Activated naive CD8-positive, alpha-beta T cell treated with anti-CD3 and anti-CD28 coated beads, Interleukin-2, amount 50 U/mL, for 24 hours (primary cell): ENCODE results near the gene CFAP119.

Experiments used
- ATAC-seq: fragments of 150-1000 bp; cut with Tn5 transposase; one replicate; pipeline ENCODE4 v1.10.0; 2021
- DNase-seq: peaks from one replicate; pipeline ENCODE4 v3.0.0; 2021
- H3K27ac Mint-ChIP-seq: one replicate; pipeline ENCODE4 v1.8.0; 2021; ENCODE audit warnings: mild to moderate bottlenecking, mixed read lengths
- H3K27me3 Mint-ChIP-seq: one replicate; pipeline ENCODE4 v1.8.0; 2021; ENCODE audit warnings: mixed read lengths
- H3K36me3 Mint-ChIP-seq: one replicate; pipeline ENCODE4 v1.8.0; 2021; ENCODE audit warnings: low read depth, mixed read lengths
- H3K4me1 Mint-ChIP-seq: one replicate; pipeline ENCODE4 v1.8.0; 2021; ENCODE audit warnings: mixed read lengths
- H3K4me3 Mint-ChIP-seq: one replicate; pipeline ENCODE4 v1.8.0; 2021; ENCODE audit warnings: mild to moderate bottlenecking, moderate library complexity, mixed read lengths
- H3K9me3 Mint-ChIP-seq: one replicate; pipeline ENCODE4 v1.8.0; 2021; ENCODE audit warnings: mixed read lengths

CFAP119 gene

GRCh38 chr16:30786115-30786935 lies 24.5 kb upstream of the CFAP119 start:
- H3K4me3 Mint-ChIP-seq, result peak overlapping the region; percentile 73
- peak; percentile 63 for ATAC-seq
- H3K9me3 Mint-ChIP-seq, result no peaks in the 10 kb centered on the region
- DNase-seq, result peak; percentile 27
- peaks cover 4% of the 10 kb centered on the region for H3K27me3 Mint-ChIP-seq
- H3K4me1 Mint-ChIP-seq, result peaks cover 7% of the 10 kb centered on the region
- peak overlapping the region; percentile 19 for H3K27ac Mint-ChIP-seq
- no peaks in the 10 kb centered on the region for H3K36me3 Mint-ChIP-seq

GRCh38 chr16:30785126-30786106 lies 23.6 kb upstream of the CFAP119 start:
- Mint-ChIP-seq H3K36me3 (no peaks in the 10 kb centered on the region), H3K9me3 (no peaks in the 10 kb centered on the region), H3K4me1 (peaks cover 7% of the 10 kb centered on the region), H3K27ac (no peak overlapping the region), H3K4me3 (peak overlapping the region; percentile 73), H3K27me3 (peaks cover 4% of the 10 kb centered on the region)
- DNase-seq, result no peak
- ATAC-seq, result no peak

- DNase-seq (no peak), ATAC-seq (no peak)
- Mint-ChIP-seq H3K4me3 (no peak overlapping the region), H3K27ac (no peak overlapping the region), H3K27me3 (peaks cover 4% of the 10 kb centered on the region), H3K4me1 (peaks cover 7% of the 10 kb centered on the region), H3K9me3 (no peaks in the 10 kb centered on the region), H3K36me3 (no peaks in the 10 kb centered on the region)
Measured at GRCh38 chr16:30784215-30784614, 22.4 kb upstream of the CFAP119 start.

GRCh38 chr16:30783280-30784109 lies 21.6 kb upstream of the CFAP119 start:
- DNase-seq (no peak), ATAC-seq (no peak)
- no peak overlapping the region for H3K27ac Mint-ChIP-seq
- H3K4me3 Mint-ChIP-seq, result no peak overlapping the region
- H3K27me3 Mint-ChIP-seq, result peaks cover 4% of the 10 kb centered on the region
- no peaks in the 10 kb centered on the region for H3K9me3 Mint-ChIP-seq
- H3K36me3 Mint-ChIP-seq, result no peaks in the 10 kb centered on the region
- peaks cover 7% of the 10 kb centered on the region for H3K4me1 Mint-ChIP-seq

GRCh38 chr16:30782486-30783279 lies 20.8 kb upstream of the CFAP119 start:
- H3K27ac Mint-ChIP-seq, result no peak overlapping the region
- H3K4me3 Mint-ChIP-seq, result no peak overlapping the region
- DNase-seq, result no peak
- ATAC-seq, result no peak
- no peaks in the 10 kb centered on the region for H3K27me3 Mint-ChIP-seq
- no peaks in the 10 kb centered on the region for H3K36me3 Mint-ChIP-seq
- H3K9me3 Mint-ChIP-seq, result no peaks in the 10 kb centered on the region
- peaks cover 7% of the 10 kb centered on the region for H3K4me1 Mint-ChIP-seq

GRCh38 chr16:30780549-30780948 lies 18.7 kb upstream of the CFAP119 start:
- Mint-ChIP-seq H3K9me3 (no peaks in the 10 kb centered on the region), H3K4me3 (no peak overlapping the region), H3K36me3 (peaks cover 7% of the 10 kb centered on the region), H3K27me3 (no peaks in the 10 kb centered on the region), H3K4me1 (peaks cover 14% of the 10 kb centered on the region), H3K27ac (no peak overlapping the region)
- ATAC-seq (no peak), DNase-seq (no peak)

- DNase-seq, result no peak
- Mint-ChIP-seq H3K9me3 (no peaks in the 10 kb centered on the region), H3K27ac (no peak overlapping the region), H3K4me1 (peaks cover 14% of the 10 kb centered on the region), H3K27me3 (no peaks in the 10 kb centered on the region), H3K36me3 (peaks cover 7% of the 10 kb centered on the region), H3K4me3 (no peak overlapping the region)
- ATAC-seq, result no peak
Measured at GRCh38 chr16:30780021-30780420, 18.2 kb upstream of the CFAP119 start.

GRCh38 chr16:30779596-30779995 lies 17.7 kb upstream of the CFAP119 start:
- Mint-ChIP-seq H3K4me3 (no peak overlapping the region), H3K4me1 (peaks cover 17% of the 10 kb centered on the region), H3K36me3 (peaks cover 9% of the 10 kb centered on the region), H3K27ac (no peak overlapping the region), H3K27me3 (no peaks in the 10 kb centered on the region), H3K9me3 (no peaks in the 10 kb centered on the region)
- ATAC-seq, result no peak
- DNase-seq, result no peak

GRCh38 chr16:30778549-30779244 lies 16.8 kb upstream of the CFAP119 start:
- no peaks in the 10 kb centered on the region for H3K9me3 Mint-ChIP-seq
- H3K27me3 Mint-ChIP-seq, result no peaks in the 10 kb centered on the region
- H3K36me3 Mint-ChIP-seq, result peaks cover 9% of the 10 kb centered on the region
- DNase-seq (no peak), ATAC-seq (no peak)
- no peak overlapping the region for H3K27ac Mint-ChIP-seq
- peaks cover 21% of the 10 kb centered on the region for H3K4me1 Mint-ChIP-seq
- no peak overlapping the region for H3K4me3 Mint-ChIP-seq

GRCh38 chr16:30777591-30778297 lies 15.9 kb upstream of the CFAP119 start:
- no peak for ATAC-seq
- Mint-ChIP-seq H3K4me3 (peak overlapping the region; percentile 93), H3K27me3 (no peaks in the 10 kb centered on the region), H3K4me1 (peaks cover 25% of the 10 kb centered on the region), H3K27ac (peak overlapping the region; percentile 97), H3K36me3 (peaks cover 15% of the 10 kb centered on the region), H3K9me3 (no peaks in the 10 kb centered on the region)
- no peak for DNase-seq

GRCh38 chr16:30775392-30776188 lies 13.7 kb upstream of the CFAP119 start:
- DNase-seq (peak; percentile 74), ATAC-seq (peak; percentile 76)
- peaks cover 25% of the 10 kb centered on the region for H3K4me1 Mint-ChIP-seq
- peak overlapping the region; percentile 97 for H3K27ac Mint-ChIP-seq
- H3K4me3 Mint-ChIP-seq, result peak overlapping the region; percentile 93
- H3K9me3 Mint-ChIP-seq, result no peaks in the 10 kb centered on the region
- no peaks in the 10 kb centered on the region for H3K27me3 Mint-ChIP-seq
- peaks cover 28% of the 10 kb centered on the region for H3K36me3 Mint-ChIP-seq

- Mint-ChIP-seq H3K36me3 (peaks cover 30% of the 10 kb centered on the region), H3K4me3 (peak overlapping the region; percentile 93), H3K27ac (peak overlapping the region; percentile 97), H3K27me3 (no peaks in the 10 kb centered on the region), H3K4me1 (peaks cover 25% of the 10 kb centered on the region), H3K9me3 (no peaks in the 10 kb centered on the region)
- DNase-seq, result no peak
- no peak for ATAC-seq
Measured at GRCh38 chr16:30775131-30775391, 13.2 kb upstream of the CFAP119 start.
